AG04449 (cell line): ENCODE measurements around the gene HLA-DRA.
"Not testable (repeated sequence)": the region's sequence is repeated elsewhere in the genome, so short reads cannot be mapped to it uniquely, and the experiment has no call there.

Source experiments
- CTCF ChIA-PET: fragments of 350-600 bp; formaldehyde crosslinking; extraction: SDS; loops from one replicate; lab custom pipeline; 2021; ENCODE audit warnings: antibody characterized with exemption; lab: Yijun Ruan, JAX
- POLR2A ChIA-PET: fragments of 400-600, 350-600 bp; formaldehyde crosslinking; extraction: SDS; loops from one replicate; lab custom pipeline; 2020; ENCODE audit warnings: antibody characterized with exemption, inconsistent platforms; lab: Yijun Ruan, JAX
- DNase-seq: peaks from one replicate; pipeline ENCODE4 v3.0.0-alpha.2; 2010; ENCODE audit warnings: low read depth, low spot score
- H3K4me3 ChIP-seq: 2 replicates; pipeline ENCODE4 v1.5.1; 2011; ENCODE audit warnings: low read depth, mild to moderate bottlenecking, control low read depth, low read length
- CTCF ChIP-seq: IDR thresholded peaks from one replicate; pipeline ENCODE4 v1.5.1; 2011; ENCODE audit warnings: mild to moderate bottlenecking, moderate library complexity, low read length, control low read depth, inconsistent platforms; ENCODE audit not compliant: insufficient read depth; ENCODE audit errors: missing control alignments

The HLA-DRA gene

DNA sequence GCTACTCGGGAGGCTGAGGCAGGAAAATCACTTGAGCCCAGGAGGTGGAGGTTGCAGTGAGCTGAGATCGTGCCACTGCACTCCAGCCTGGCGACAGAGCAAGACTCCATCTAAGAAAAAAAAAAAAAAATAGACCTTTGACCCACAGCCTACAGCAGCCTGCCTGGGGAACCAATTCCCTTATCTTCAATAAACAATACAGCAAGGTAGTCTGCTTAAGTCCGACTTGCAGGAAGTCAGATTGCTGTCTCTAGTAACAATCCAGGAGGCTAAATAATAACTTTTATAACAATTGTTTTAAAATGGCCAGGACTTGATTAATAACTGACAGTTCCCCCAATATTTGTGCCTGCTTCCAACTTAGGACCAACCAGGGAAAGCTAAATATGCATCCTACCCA is 13.3 kb upstream of the HLA-DRA start:
- no peak for TF ChIP-seq CTCF
- ChIA-PET POLR2A (no interaction called here), CTCF (interaction anchor here (1.1 to 6.9 kb wide), 2 partner anchors 13 to 358 kb away, joined by 3 to 64 read pairs; no protein-coding TSS in a partner anchor)
- no peak for DNase-seq
- H3K4me3 ChIP-seq: no peak overlapping the region

- ChIA-PET POLR2A (no interaction called here), CTCF (interaction anchor here (6.9 kb wide), 1 partner anchor 14 kb away, joined by 64 read pairs; no protein-coding TSS in a partner anchor)
- no peak overlapping the region for H3K4me3 ChIP-seq
- DNase-seq: no peak
- TF ChIP-seq CTCF: no peak
Measured at GRCh38 chr6:32427218-32427617, 12.5 kb upstream of the HLA-DRA start.

DNA sequence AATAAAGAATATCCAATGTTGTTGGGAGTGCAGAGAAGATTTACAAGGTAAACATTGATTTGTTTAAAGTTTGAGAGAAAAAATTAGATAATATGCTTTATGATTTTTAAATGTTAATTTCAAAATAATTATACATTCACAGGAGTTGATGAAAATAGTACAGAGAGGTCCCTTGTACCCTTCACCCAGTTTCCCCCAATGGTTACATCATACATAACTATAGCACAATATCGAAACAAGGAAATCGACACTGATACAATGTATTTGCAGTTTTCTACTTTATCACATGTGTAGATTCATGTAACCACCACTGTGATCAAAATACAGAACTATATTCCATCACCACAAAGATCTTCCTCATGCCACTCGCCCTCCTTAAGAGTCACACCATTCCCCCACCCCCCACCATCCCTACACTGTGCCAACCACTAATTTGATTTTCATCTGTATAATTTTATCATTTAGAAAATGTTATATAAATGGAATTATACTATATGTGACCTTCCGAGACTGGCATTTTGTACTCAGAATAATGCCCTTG is 11.7 kb upstream of the HLA-DRA start:
- no peak for DNase-seq
- no peak for TF ChIP-seq CTCF
- H3K4me3 ChIP-seq: no peak overlapping the region
- ChIA-PET CTCF (interaction anchor here (1.7 kb wide), 1 partner anchor 366 kb away, joined by 4 read pairs; no protein-coding TSS in a partner anchor), POLR2A (no interaction called here)

GRCh38 chr6:32430179-32430578 is 9.5 kb upstream of the HLA-DRA start:
- no peak overlapping the region for H3K4me3 ChIP-seq
- TF ChIP-seq CTCF: no peak
- no peak for DNase-seq
- CTCF ChIA-PET: interaction anchor here (1.0 to 3.0 kb wide), 2 partner anchors 17 to 438 kb away, joined by 4 to 17 read pairs; no protein-coding TSS in a partner anchor
- POLR2A ChIA-PET: no interaction called here

DNA sequence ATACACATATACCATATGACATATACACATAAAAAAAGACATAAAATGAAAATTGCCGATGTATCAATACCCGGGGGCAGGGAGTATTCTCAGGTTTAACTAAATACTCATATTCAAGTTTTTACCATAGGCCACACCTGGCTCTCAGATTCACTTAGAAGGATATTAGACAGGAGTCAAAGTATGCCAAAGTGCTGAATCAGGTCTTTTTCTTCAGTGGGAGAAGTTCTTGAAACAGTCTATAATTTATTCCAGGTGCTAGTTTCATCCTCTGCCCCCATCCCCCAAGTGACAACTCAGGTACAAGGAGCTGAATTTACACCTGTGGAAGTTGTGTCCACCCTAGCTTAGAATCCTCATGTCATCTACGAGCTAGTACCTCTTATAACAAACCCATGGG is 8.5 kb upstream of the HLA-DRA start:
- no peak for TF ChIP-seq CTCF
- CTCF ChIA-PET: interaction anchor here (0.7 to 3.0 kb wide), 9 partner anchors 10 to 437 kb away, joined by 3 to 24 read pairs (median 3); no protein-coding TSS in a partner anchor
- no peak overlapping the region for H3K4me3 ChIP-seq
- DNase-seq: no peak
- POLR2A ChIA-PET: no interaction called here

- no peak for DNase-seq
- TF ChIP-seq CTCF: no peak
- ChIA-PET CTCF (interaction anchor here (0.6 to 3.0 kb wide), 19 partner anchors 8 to 454 kb away, joined by 3 to 24 read pairs (median 3); partner anchors contain the start of gene TAP2), POLR2A (no interaction called here)
- H3K4me3 ChIP-seq: no peak overlapping the region
Measured at GRCh38 chr6:32432050-32432450, 7.6 kb upstream of the HLA-DRA start.

- CTCF ChIA-PET: interaction anchor here (1.6 to 1.7 kb wide), 2 partner anchors 20 to 178 kb away, joined by 3 to 4 read pairs; no protein-coding TSS in a partner anchor
- H3K4me3 ChIP-seq, POLR2A ChIA-PET, DNase-seq: not testable (repeated sequence)
Measured at GRCh38 chr6:32433950-32434349, 5.7 kb upstream of the HLA-DRA start.
